ENCODE measurements around the gene UTRN.
A peak's percentile ranks its signal among the peaks of the same experiment; 100 is the strongest.

UTRN gene

GRCh38 chr6:144314003-144314485 is 28.9 kb downstream of the UTRN start:
- no peak for DNase-seq (ENCODE audit: low read depth)

- no peak for DNase-seq (ENCODE audit: low read depth)
These were observed 29.4 kb downstream of the UTRN start for GRCh38 chr6:144314562-144314961.

GRCh38 chr6:144315226-144315980 is 30.3 kb downstream of the UTRN start:
- no peak for DNase-seq (ENCODE audit: low read depth)

GRCh38 chr6:144315981-144316861 is 31.1 kb downstream of the UTRN start:
- no peak for DNase-seq (ENCODE audit: low read depth)

GRCh38 chr6:144316862-144317195 is 31.7 kb downstream of the UTRN start:
- no peak for DNase-seq (ENCODE audit: low read depth)

GRCh38 chr6:144317736-144318135 is 32.6 kb downstream of the UTRN start:
- DNase-seq (ENCODE audit: low read depth), result no peak

GRCh38 chr6:144319211-144319610 is 34.1 kb downstream of the UTRN start:
- no peak for DNase-seq (ENCODE audit: low read depth)

- DNase-seq (ENCODE audit: low read depth), result no peak
These were observed 35.6 kb downstream of the UTRN start for GRCh38 chr6:144320741-144321140.

- peak; percentile 60 for DNase-seq (ENCODE audit: low read depth)
These were observed 36.9 kb downstream of the UTRN start for GRCh38 chr6:144321839-144322591.

GRCh38 chr6:144325232-144325631 is 40.1 kb downstream of the UTRN start:
- DNase-seq (ENCODE audit: low read depth), result no peak

- DNase-seq (ENCODE audit: low read depth), result no peak
These were observed 41.3 kb downstream of the UTRN start for GRCh38 chr6:144326393-144326792.

GRCh38 chr6:144327081-144327480 is 41.9 kb downstream of the UTRN start:
- no peak for DNase-seq (ENCODE audit: low read depth)

GRCh38 chr6:144330017-144330987 is 45.2 kb downstream of the UTRN start:
- DNase-seq (ENCODE audit: low read depth), result no peak

- DNase-seq (ENCODE audit: low read depth), result peak; percentile 48
These were observed 46.4 kb downstream of the UTRN start for GRCh38 chr6:144331491-144331969.

GRCh38 chr6:144332177-144332576 is 47.0 kb downstream of the UTRN start:
- DNase-seq (ENCODE audit: low read depth), result no peak

- no peak for DNase-seq (ENCODE audit: low read depth)
These were observed 49.1 kb downstream of the UTRN start for GRCh38 chr6:144334150-144334708.
